Fibroblast of peridontal ligament (primary cell): Measurements from ENCODE around the gene HSD11B2.

Experiments
- DNase-seq: peaks from one replicate; pipeline ENCODE4 v3.0.0-alpha.2; 2010; ENCODE audit errors: extremely low read depth

The HSD11B2 gene

DNA sequence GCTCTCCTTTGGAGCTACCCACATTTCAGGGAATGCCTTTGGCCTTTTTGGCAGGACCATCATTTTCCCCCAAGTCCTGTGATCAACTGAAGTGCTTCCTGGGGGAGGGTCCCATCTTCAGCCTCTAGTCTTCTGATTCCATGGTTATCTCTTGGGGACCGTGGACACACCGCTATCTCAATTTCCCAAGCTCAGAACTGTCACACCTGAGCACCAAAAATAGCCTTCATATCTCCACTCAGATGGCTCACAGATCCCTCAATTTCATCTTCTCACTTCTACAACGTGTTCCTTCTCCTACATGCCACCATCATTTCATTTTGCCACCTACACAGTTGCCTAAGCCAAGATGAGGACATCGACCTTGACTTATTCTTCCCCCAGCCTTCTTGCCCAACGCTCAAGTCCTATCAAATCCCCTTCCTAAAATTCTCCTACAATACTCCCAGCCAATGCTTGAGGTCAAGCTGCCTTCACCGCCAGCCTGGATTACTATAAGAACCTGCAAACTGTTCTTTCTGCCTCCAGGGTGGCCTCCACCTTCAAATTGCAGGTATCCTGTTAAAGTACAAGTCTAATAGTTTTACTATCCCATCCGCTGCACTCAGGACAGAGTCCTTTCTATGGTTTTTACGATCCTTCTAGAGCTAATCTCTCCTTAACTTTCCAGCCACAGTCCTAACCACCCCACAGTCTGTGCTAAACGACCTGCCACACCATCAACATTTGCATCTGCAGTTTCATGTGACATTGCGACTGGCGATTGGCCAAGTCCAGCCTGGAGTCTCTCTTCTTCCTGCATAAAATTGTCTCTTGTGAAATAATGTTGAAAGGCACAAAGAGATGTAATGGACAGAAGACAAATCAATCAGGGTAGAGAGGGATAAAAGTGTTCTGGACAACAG is 43.9 kb downstream of the HSD11B2 start:
- no peak for DNase-seq

DNA sequence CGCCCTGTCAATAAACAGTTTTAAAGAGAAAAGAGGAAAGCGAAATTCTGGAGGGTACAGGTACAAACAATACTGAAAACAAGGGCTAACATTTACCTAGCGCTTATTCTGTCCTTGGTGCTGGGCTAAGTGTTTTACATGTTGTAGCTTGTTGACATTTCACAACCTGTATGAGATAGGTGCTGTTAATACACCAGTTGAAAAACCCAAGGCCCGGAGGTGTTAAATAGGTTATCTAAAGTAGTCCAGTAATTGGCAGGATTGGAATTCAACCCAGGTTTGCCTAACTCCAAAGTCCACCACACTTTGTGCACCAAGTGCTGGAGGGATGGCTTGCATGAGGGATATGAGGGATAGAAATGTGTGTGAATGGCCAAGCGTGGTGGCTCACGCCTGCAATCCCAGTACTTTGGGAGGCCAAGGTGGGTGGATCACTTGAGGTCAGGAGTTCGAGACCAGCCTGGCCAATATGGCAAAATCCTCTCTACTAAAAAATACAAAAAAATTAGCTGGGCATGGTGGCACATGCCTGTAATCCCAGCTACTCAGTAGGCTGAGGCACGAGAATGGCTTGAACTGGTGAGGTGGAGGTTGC is 47.1 kb downstream of the HSD11B2 start:
- no peak for DNase-seq

DNA sequence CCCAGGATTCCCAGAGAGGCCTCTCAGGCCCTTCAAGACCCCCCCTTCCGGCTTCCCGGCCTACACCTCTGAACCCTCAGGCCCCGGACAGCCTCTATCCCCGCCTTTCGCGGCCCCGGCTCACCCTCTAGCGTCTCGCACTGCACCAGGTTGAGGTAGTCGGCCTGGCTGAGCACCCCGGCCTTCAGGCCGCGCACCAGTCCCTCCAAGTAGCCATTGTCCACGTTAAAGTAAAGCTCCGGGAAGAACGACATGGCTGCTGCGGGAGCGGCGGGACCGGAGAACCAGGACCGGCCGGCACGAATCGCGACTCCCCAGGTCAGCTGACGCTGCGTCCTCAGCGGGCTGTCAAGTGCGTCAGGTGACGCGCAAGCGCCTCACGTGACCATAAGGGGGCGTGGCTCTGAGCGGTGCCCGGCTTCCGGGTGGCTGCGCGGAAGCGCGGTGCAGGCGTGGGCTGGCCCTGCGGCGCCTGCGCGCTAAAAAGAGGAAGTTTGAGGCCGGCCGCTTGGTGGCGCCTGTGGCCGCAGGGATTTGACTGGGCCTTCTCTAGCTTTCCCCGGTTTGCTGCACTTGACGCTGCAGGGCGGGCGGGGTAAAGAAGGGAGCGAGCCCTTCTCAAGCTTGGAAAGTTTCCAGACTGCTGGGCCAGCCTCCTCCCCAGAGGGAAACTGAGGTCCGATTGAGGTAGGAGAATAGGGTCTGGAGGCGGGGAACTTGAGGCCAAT is 50.1 kb downstream of the HSD11B2 start, which contains the start of gene ATP6V0D1:
TSS of gene ATP6V0D1 (minus strand) at position 325 of the 728 bp plus-strand sequence. CDS start at position 254, 71 bp downstream.
- DNase-seq, result peak; percentile 97

DNA sequence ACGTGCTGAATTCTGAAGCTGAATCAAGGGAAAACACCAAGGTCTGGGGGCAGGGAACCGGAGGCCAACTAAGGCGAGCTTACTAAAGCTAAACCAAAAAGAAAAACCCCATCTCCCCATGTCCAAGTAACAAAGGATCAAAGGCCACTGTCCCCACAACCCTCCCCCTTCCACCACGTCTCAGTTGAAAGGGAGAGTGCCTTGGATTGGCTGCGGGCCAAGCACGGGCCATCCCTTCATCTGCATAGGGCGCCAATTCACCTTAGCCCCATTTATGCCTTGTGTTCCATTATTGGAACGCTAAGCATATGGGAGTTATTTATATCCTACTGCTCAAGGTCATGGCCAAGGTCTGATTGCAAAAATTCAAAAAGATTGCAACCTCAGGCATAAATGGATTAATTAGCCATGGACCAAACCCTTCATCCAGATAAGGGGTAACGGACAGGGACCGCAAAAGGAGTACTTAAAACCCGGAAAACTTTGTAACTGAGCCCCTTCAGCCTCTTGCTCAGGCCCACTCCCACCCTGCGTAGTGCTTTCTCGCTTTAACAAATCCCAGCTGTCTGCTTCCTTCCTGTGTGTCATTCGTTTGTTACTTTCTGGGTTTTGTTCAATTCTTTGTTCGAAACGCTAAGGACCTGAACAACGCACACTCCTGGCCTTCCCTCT is 50.8 kb downstream of the HSD11B2 start:
- DNase-seq, result peak; percentile 41

DNA sequence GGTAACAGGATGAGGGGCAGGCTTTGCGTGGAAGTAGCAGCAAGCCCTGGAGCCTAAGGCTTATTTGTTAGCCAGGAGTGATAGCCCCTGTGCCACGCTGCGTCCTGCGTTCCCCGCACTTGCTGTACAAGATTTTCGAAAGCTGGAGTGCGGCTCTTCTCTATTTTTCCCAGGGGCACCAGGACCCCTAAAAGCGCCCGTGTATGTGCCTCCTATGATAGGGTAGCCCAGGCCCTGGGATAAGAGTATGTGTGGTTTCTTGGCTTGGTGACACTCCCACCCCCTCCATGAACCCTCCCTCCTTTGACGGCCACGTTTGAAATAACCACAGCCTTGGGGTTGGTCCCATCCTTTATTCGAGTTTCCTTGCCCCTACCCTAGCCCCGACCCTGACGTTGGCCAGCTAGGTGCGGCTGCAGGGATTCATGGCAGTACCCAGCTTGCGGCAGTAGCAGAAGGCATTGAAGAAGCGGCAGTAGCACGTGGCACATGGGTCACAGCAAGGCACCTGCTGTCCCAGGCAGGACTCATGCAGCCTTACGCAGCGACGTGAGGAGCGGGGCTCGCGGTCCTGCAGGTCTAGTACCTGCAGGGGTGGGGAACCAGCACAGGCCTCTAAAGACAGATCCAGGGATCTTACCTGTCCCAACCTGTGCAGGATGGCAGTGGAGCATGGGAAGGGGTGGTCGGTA is 51.5 kb downstream of the HSD11B2 start:
- no peak for DNase-seq

DNA sequence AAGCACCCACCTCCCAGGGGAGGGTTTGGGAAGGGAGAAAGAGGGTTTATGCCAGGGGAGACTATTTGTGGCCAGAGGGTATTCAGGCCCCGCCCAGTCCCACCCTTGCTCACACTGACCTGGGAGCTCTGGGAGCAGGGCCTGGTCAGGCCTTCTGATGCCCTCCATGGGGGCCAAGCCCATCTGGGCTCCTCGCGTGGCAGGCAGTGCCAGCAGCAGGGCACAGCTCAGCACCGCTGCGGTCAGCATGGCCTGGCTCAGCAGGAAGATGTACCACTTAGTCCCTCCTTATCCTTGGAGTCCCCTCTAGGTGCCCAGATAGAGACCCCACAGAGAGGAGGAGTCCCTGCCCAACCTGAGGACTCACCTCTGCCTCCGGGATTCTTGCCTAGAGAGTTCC is 52.2 kb downstream of the HSD11B2 start, which contains the start of gene AGRP:
TSS of gene AGRP (minus strand) at position 398 of the 400 bp plus-strand sequence. CDS start at position 249, 149 bp downstream.
- DNase-seq, result no peak

DNA sequence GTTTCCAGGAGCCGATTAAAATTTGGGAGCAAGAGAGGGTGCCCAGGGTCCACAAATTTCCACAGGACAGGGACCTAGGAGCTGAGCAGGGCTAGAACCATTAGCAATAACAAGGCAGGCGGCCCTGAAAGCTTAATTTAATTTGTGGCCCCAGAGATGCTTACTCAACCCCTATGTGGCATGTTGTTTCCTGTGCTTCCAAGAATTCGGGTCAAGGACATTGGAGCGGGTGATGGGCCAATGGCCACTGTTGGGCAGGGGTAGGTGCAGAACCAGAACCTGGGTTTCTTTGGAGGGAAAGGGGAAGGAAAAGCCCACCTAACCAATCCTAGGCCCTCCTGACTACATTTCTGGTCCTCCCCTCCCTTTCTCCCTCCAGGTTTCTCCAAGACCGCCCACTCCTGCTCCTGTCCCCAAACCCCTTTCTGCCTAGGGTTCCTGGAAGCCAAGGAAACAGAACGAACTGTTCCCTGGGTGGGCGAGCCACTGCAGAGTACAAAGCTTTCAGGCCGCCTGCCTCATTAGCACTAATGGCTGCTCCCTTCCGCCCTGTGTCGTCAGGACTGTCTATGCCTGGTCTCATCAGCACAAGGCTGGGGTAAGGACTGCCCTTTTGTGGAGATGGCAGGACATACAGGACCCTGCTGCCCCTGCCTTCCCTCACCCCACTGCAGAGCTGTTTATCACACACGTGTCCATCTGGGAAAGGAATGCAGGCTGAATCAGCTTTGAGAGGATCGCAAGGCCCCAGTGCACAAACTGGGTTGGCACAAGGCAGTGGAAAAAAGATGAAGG is 53.0 kb downstream of the HSD11B2 start:
- DNase-seq, result no peak

DNA sequence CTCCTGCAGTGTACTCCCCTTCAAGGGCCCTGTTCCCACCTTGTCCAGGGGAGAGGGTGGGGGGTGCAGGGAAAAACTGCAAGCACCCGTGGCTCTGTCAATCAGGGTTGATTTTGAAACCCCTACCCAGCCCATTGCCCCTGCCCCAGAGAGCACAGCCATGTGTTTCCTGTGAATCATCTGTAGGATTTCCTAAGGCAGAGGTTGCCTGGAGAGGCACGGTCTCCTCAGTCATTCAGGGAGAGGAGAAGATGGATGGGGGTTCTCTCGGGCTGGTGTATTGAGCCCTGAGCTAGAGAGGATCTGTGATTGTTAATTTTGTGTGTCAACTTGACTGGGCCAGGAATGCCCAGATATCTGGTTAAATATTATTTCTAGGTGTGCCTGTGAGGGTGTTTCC is 55.9 kb downstream of the HSD11B2 start:
- DNase-seq, result no peak
